Testis (tissue), 3 donors: Measurements from ENCODE around the gene FBXL13. TPM values are rescaled to one million over a fixed set of nuclear protein-coding genes. Genes with fewer than 3 reads are reported as not detected.
"Not testable (repeated sequence)": the region's sequence is repeated elsewhere in the genome, so short reads cannot be mapped to it uniquely, and the experiment has no call there.

Experiments used
- DNase-seq: peaks from one replicate; pipeline ENCODE4 v3.0.0-alpha.2; 2019
- H3K27ac ChIP-seq, 2 donors: fragments of 200-600 bp; sonication (generic); one replicate each; pipeline ENCODE4 v1.5.1; 2019
- H3K27me3 ChIP-seq: fragments of 200-600 bp; sonication (generic); one replicate; pipeline ENCODE4 v1.5.1; 2019
- H3K36me3 ChIP-seq: fragments of 200-600 bp; sonication (generic); one replicate; pipeline ENCODE4 v1.5.1; 2017; ENCODE audit warnings: low read depth; ENCODE audit errors: missing control alignments
- H3K4me1 ChIP-seq: fragments of 200-600 bp; sonication (generic); one replicate; pipeline ENCODE4 v1.5.1; 2019
- H3K4me3 ChIP-seq, 2 donors: fragments of 200-600 bp; sonication (generic); one replicate each; pipeline ENCODE4 v1.5.1; 2017 to 2019
- H3K9me3 ChIP-seq: fragments of 200-600 bp; sonication (generic); one replicate; pipeline ENCODE4 v1.5.1; 2017
- CTCF ChIP-seq, 3 experiments: fragments of 450-650 bp in 2 of 3; fragments of 200-600 bp in 1 of 3; sonication (generic) in 1 of 3; IDR thresholded peaks; one replicate each; pipeline ENCODE4 v1.5.1; 2016 to 2019; ENCODE audit warnings: antibody characterized with exemption in 3 of 3, mild to moderate bottlenecking in 2 of 3, moderate library complexity in 1 of 3
- POLR2A ChIP-seq: fragments of 450-650 bp; IDR thresholded peaks from one replicate; pipeline ENCODE4 v1.6.1; 2017; ENCODE audit warnings: antibody characterized with exemption, mild to moderate bottlenecking, moderate library complexity
- WGBS, 2 donors: methylation state at CpG; one replicate each; pipeline ENCODE4 v1.1.5; 2018; 5-methylcytosine and 5-hydroxymethylcytosine counted together
- intact Hi-C: fragments of 100-400 bp; cut with DNase I; formaldehyde crosslinking; loops from one replicate; pipeline ENCODE4 v1.15.1; 2023; ENCODE audit warnings: low total_unique reads
- polyA plus RNA-seq: library from polyadenylated mRNA; stranded (reverse); fragments of 350-450 nt; fragmentation: Illumina TruSeq; extraction: RNeasy Lipid Tissue Mini Kit (QIAGEN cat#74804); gene quantifications from one replicate; pipeline ENCODE4 v1.2.3, GENCODE V29; 2014; ENCODE audit warnings: low read depth, low replicate concordance; ENCODE audit not compliant: insufficient read depth
- total RNA-seq, 2 donors: library from RNA; depleted of rRNA; stranded (reverse); fragments of >200 nt; gene quantifications; one replicate each; pipeline ENCODE4 v1.2.3, GENCODE V29; 2016

FBXL13 gene
- total and polyA plus RNA-seq, 3 donors from 2014 or later = 21.1 to 38.8 (median 28.6) TPM

- Histone ChIP-seq H3K36me3 (no peaks in the 10 kb centered on the region), H3K9me3 (no peaks in the 10 kb centered on the region), H3K4me1 (no peaks in the 10 kb centered on the region), H3K27ac (no peak overlapping the region), H3K4me3 (no peak overlapping the region), H3K27me3 (no peaks in the 10 kb centered on the region)
- 87 to 92% methylated on average over 5 of the region's 5 CpGs for WGBS, 2 donors
- intact Hi-C loops = no loop called here
- DNase-seq = no peak
- TF ChIP-seq POLR2A = no peak
- no peak for TF ChIP-seq CTCF (IDR thresholded peaks at IDR 0.05)
Observed at GRCh38 chr7:102996957-102997356, 77.6 kb downstream of the FBXL13 start.

- H3K4me1 ChIP-seq, intact Hi-C loops, H3K36me3 ChIP-seq, H3K9me3 ChIP-seq, DNase-seq, H3K27ac ChIP-seq, H3K4me3 ChIP-seq, H3K27me3 ChIP-seq: not testable (repeated sequence)
- 86 to 92% methylated on average over 5 of the region's 5 CpGs for WGBS, 2 donors
Observed at GRCh38 chr7:102995609-102996008, 79.0 kb downstream of the FBXL13 start.

- 56 to 66% methylated on average over 3 of the region's 3 CpGs for WGBS, 2 donors
- Histone ChIP-seq H3K36me3 (no peaks in the 10 kb centered on the region), H3K27ac (no peak overlapping the region), H3K27me3 (no peaks in the 10 kb centered on the region), H3K4me1 (peaks cover 6% of the 10 kb centered on the region), H3K9me3 (no peaks in the 10 kb centered on the region), H3K4me3 (peak overlapping the region in 1 of 2 donors; percentile 8)
- TF ChIP-seq CTCF (IDR thresholded peaks at IDR 0.05) = no peak
- intact Hi-C loops = no loop called here
- DNase-seq = peak; percentile 75
Observed at GRCh38 chr7:102994567-102994966, 80.0 kb downstream of the FBXL13 start.

GRCh38 chr7:102993718-102994029, 80.9 kb downstream of the FBXL13 start:
- 11 to 22% methylated on average over 1 of the region's 1 CpG for WGBS, 2 donors
- no peak overlapping the region for H3K4me3 ChIP-seq
- H3K27ac ChIP-seq = peak overlapping the region in 1 of 2 donors; percentile 75

GRCh38 chr7:102992938-102993717, 81.5 kb downstream of the FBXL13 start:
- Histone ChIP-seq H3K27ac (peak overlapping the region in 1 of 2 donors; percentile 75), H3K9me3 (no peaks in the 10 kb centered on the region), H3K36me3 (no peaks in the 10 kb centered on the region), H3K4me1 (peaks cover 16% of the 10 kb centered on the region), H3K4me3 (no peak overlapping the region), H3K27me3 (no peaks in the 10 kb centered on the region)
- 21 to 36% methylated on average over 2 of the region's 2 CpGs for WGBS, 2 donors
- intact Hi-C loops = no loop called here
- no peak for TF ChIP-seq POLR2A
- no peak for TF ChIP-seq CTCF (IDR thresholded peaks at IDR 0.05)
- DNase-seq = no peak

More at GRCh38 chr7:102993718-102994029, 80.9 kb downstream of the FBXL13 start:
- TF ChIP-seq CTCF (IDR thresholded peaks at IDR 0.05) (no peak), POLR2A (no peak)
- Histone ChIP-seq H3K36me3 (no peaks in the 10 kb centered on the region), H3K9me3 (no peaks in the 10 kb centered on the region), H3K27me3 (no peaks in the 10 kb centered on the region), H3K4me1 (peaks cover 11% of the 10 kb centered on the region)
- DNase-seq = no peak
- intact Hi-C loops = no loop called here
